GM19240 (cell line): ENCODE measurements around the gene S100A9.
"Not testable (repeated sequence)": the region's sequence is repeated elsewhere in the genome, so short reads cannot be mapped to it uniquely, and the experiment has no call there.

ENCODE experiments used
- DNase-seq: peaks from one replicate; pipeline ENCODE4 v3.0.0; 2011; ENCODE audit warnings: low spot score; ENCODE audit not compliant: insufficient read length

Gene S100A9

DNA sequence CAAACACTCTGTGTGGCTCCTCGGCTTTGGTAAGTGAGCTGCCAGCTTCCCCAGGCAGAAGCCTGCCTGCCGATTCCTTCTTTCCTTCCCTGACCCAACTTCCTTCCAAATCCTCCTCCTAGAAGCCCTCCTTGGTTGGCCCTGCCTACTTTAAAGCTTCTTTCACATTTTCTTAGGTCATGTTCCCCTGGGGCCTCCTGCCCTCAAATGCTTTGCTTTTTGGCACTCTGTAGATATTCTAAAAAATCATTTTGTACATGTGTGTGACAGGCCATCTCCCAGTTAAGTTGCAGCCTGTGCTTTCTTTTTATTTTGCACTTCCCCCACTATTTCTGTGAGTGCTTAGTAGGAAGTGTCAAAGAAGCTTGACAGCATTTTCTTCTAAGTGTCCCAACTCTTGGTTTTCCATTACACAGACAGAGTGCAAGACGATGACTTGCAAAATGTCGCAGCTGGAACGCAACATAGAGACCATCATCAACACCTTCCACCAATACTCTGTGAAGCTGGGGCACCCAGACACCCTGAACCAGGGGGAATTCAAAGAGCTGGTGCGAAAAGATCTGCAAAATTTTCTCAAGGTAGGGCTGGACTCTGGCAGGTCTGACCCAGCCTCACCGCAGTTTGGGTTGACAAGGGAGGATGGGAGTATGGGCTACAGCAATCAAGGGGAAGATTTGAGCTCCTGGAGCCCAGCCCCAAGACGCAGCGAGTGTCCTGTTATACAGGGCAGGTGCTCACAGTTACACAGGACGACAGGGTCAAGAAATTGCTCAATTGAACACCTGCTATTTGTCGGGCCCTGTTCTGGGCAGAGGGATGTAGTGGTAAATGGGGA lies at the start of gene S100A9:
Gene S100A9, plus strand, starts transcription at position 2 of the 838 bp plus-strand sequence. Its CDS starts 430 bp downstream, at position 432.
- no peak for DNase-seq

DNA sequence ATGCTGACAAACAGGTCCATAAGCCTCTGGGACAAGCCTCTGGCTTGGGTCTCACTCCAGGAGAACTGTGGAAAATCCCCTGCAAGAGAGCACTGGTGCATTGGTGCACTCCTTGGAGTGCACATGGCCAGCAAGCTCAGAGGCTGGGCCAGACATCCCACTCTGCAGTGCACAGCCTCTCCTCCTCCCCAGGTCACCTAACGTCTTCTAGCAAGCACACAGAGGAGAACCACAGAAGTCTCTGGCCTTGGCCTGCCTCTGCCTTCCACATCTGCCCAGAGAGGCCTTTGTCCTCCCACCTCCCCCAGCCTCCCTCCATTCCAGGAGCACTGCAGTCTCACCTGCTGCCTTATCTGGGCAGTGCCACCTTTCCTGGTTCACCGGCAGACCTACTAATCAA lies 49.1 kb upstream of the S100A9 start:
- no peak for DNase-seq

GRCh38 chr1:153309441-153309840 lies 48.2 kb upstream of the S100A9 start:
- no peak for DNase-seq

DNA sequence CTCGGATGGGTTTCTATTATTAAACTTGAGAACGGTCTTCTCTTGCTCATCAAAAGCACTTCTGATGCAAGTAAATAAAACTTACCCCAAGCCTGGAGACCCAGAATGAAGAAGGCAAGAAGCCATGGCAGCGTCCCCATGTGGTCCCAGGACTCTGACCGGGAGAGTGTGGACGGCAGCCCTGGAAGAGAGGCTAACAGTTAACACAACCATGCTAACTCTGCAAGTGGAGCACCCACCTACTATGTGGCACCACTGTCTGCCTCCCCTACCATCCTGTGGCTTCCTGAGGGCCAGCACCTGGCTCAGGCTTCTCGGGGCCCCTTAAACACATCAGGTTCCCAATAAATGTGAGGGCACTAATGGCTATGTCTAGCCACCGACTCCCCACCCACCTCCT lies 47.1 kb upstream of the S100A9 start:
- no peak for DNase-seq

GRCh38 chr1:153312570-153313186 lies 45.0 kb upstream of the S100A9 start, which contains the start of gene PGLYRP3:
TSS of gene PGLYRP3 (minus strand) at chr1:153312952. CDS start at chr1:153310665, 2,287 bp downstream.
- no peak for DNase-seq

GRCh38 chr1:153313288-153313687 lies 44.4 kb upstream of the S100A9 start:
- DNase-seq, result no peak

DNA sequence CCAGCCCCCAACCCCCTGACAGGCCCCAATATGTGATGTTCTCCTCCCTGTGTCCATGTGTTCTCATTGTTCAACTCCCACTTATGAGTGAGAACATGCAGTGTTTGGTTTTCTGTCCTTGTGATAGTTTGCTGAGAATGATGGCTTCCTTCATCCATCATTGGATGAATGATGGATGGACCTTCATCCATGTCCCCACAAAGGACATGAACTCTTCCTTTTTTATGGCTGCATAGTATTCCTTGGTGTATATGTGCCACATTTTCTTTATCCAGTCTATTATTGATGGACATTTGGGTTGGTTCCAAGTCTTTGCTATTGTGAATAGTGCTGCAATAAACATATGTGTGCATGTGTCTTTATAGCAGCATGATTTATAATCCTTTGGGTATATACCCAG lies 43.3 kb upstream of the S100A9 start:
- not testable (repeated sequence) for DNase-seq

DNA sequence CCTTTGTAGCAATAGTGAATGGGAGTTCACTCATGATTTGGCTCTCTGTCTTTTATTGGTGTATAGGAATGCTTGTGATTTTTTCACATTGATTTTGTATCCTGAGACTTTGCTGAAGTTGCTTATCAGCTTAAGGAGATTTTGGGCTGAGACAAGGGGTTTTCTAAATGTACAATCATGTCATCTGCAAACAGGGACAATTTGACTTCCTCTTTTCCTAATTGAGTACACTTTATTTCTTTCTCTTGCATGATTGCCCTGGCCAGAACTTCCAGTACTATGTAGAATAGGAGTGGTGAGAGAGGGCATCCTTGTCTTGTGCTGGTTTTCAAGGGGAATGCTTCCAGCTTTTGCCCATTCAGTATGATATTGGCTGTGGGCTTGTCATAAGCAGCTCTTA lies 41.6 kb upstream of the S100A9 start:
- DNase-seq, result not testable (repeated sequence)

DNA sequence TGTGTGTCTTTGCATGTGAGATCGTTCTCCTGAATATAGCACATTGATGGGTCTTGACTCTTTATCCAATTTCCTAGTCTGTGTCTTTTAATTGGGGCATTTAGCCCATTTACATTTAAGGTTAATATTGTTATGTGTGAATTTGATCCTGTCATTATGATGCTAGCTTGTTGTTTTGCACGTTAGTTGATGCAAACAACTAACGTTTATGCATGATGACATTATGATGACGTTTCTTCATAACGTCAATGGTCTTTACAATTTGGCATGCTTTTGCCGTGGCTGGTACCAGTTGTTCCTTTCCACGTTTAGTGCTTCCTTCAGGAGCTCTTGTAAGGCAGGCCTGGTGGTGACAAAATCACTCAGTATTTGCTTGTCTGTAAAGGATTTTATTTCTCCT lies 39.5 kb upstream of the S100A9 start:
- DNase-seq, result not testable (repeated sequence)

GRCh38 chr1:153322568-153322967 lies 35.1 kb upstream of the S100A9 start:
- no peak for DNase-seq

DNA sequence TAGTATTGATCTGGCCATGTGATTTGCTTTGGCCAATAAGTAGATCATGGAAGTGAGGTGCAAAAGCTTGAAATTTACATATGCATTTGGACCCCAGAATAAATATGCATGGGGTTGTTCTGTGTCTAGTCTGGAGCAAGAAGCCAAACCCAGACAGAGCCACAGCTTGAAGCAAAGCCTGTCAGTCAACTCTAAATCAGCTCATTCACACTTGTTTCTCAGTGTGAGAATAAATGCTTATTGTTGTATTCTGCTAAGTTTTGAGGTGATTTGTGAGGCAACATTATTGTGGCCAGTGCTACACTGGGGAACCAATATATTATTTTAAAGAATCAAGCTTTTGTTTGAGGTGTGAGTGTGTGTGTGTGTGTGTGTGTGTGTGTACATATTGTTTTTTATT lies 32.7 kb upstream of the S100A9 start:
- DNase-seq, result no peak

DNA sequence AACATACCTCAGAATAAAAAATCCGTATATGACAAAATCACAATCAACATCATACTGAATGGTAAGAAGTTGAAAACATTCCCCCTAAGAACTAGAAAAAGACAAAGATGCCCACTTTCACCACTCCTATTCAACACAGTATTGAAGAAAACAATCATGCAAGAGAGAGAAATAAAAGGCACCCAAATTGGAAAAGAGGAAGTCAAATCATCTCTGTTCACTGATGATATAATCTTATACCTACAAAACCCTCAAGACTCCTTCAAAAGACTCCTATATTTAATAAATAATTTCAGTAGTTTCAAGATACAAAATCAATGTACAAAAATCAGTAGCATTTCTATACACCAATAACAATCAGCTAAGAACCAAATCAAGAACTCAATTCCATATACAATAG lies 23.8 kb upstream of the S100A9 start:
- DNase-seq, result no peak

- no peak for DNase-seq
Measured at GRCh38 chr1:153336650-153337049, 21.0 kb upstream of the S100A9 start.

DNA sequence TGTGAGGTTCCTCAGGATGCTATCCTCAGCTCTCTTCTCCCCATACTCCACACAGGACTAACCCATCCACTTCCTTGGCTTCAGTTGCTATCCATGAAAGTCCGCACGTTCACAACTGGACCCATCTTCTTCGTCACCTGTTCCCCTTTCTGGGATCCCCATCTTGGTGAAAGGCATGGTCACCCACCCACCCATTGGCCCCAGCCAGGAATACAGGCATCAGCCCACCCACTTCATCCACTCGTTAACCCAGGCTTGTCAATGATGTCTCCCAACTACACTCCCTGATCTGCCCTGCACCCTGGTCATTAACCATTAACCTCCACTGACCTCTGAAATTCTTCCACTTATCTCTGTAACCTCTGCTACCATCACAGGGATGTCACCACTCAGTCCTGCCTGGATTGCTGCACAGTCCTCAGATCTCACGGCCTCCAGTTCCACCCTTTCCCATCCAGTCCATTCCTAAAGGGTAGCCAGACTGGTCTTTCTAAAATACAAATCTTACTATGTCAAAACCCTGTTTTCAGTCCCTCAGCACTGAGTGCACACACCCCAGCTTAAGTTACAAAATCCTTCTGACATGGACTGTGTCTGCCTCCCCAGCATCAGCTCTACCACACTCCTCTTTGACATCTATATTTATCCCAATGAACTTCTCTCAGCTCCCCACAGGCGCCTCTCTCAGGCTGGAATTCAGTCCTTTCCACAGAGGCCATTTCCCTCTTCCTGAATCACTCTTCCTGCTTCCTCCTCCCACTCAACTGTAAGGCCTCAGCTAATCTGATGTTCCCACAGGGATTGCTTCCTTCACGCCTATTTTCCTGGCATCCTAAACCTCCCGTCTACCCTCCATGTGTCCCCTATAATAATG lies 19.4 kb upstream of the S100A9 start:
- no peak for DNase-seq

- no peak for DNase-seq
Measured at GRCh38 chr1:153339802-153340201, 17.9 kb upstream of the S100A9 start.

DNA sequence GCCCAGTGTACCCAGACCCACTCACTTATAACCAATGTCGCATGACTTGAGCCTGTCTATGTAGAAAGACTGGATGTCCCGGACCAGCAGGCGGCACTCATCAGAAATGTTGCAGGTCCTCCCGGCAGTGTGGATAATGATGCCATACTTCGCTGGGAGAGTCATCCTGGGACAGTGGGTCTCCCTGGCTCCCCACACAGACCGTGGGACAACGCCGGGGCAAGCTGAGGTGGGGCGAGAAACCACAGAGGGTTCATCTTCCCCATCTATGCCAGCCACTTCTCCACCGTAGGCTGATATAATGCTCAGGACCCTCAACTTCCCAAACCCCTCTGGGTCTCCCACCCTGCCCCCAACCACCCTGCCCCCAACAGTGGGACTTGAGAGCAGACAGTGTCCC lies 17.3 kb upstream of the S100A9 start:
- DNase-seq, result no peak

GRCh38 chr1:153341431-153341934 lies 16.2 kb upstream of the S100A9 start:
- no peak for DNase-seq

DNA sequence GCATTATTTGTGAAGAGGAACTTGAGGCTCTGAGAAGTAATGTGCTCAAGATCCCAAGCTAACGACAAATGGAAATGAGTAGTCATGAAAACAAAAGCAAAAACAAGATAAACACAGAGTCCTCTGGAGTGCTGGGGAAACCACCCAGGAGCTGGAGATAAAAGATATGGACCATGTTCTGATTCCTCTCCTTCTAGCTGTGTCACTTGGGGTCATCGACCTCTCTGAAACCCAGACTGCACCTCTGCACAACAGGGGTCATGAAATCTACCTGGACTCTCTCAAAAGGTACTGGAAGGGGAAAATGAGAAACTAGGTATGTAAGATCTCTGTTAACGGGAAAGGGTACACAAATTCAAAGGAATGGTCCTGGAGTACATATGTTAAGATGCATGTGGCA lies 15.5 kb upstream of the S100A9 start:
- no peak for DNase-seq

GRCh38 chr1:153343040-153343681 lies 14.5 kb upstream of the S100A9 start:
- no peak for DNase-seq

- DNase-seq, result no peak
Measured at GRCh38 chr1:153343811-153344717, 13.6 kb upstream of the S100A9 start.
